Uterus (tissue), 2 donors: Measurements from ENCODE around the gene MUC20.

Experiments
- POLR2A ChIP-seq, 2 donors: fragments of 450-650 bp; IDR thresholded peaks; one replicate each; pipeline ENCODE4 v1.6.1; 2016; ENCODE audit warnings: antibody characterized with exemption in 2 of 2, mild to moderate bottlenecking in 1 of 2, moderate library complexity in 1 of 2
- TF ChIP-seq, protein P1 (sequence below), 4 experiments: fragments of 200-600 bp in 2 of 4; fragments of 450-650 bp in 2 of 4; sonication (generic) in 2 of 4; IDR thresholded peaks; one replicate each; pipeline ENCODE4 v1.5.1; 2016 to 2019; ENCODE audit warnings: antibody characterized with exemption in 4 of 4, mild to moderate bottlenecking in 2 of 4, moderate library complexity in 1 of 4

DNA sequence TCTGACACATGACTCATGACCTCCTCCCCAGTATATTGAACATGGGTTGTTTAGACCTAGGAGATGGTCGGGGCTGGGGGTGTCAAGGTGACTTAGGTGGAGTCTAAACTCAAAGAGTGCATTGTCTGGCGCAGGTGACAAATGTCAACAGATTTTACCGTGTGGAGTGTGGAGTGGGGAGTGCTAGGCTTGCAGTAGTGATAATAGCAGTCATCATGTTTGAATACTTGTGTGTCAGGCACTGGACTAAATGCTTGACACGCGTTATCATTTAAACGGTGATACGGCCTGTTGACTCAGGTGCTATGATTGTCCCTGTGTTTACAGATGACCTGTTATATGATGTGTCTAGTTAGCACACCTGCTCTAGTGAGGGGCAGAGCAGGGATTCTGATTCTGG lies 30.8 kb downstream of the MUC20 start:
- TF ChIP-seq POLR2A (IDR thresholded peaks at IDR 0.05), result no peak
- TF ChIP-seq, protein P1, sequence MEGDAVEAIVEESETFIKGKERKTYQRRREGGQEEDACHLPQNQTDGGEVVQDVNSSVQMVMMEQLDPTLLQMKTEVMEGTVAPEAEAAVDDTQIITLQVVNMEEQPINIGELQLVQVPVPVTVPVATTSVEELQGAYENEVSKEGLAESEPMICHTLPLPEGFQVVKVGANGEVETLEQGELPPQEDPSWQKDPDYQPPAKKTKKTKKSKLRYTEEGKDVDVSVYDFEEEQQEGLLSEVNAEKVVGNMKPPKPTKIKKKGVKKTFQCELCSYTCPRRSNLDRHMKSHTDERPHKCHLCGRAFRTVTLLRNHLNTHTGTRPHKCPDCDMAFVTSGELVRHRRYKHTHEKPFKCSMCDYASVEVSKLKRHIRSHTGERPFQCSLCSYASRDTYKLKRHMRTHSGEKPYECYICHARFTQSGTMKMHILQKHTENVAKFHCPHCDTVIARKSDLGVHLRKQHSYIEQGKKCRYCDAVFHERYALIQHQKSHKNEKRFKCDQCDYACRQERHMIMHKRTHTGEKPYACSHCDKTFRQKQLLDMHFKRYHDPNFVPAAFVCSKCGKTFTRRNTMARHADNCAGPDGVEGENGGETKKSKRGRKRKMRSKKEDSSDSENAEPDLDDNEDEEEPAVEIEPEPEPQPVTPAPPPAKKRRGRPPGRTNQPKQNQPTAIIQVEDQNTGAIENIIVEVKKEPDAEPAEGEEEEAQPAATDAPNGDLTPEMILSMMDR (IDR thresholded peaks at IDR 0.05), result no peak
